ENCODE data around the gene FRRS1. TPM values are rescaled to one million over a fixed set of nuclear protein-coding genes. Genes with fewer than 3 reads are reported as not detected.

Gene FRRS1
- total RNA-seq, 4 donors from 2014 or later: 2.5 to 4.4 (median 3.4) TPM

DNA sequence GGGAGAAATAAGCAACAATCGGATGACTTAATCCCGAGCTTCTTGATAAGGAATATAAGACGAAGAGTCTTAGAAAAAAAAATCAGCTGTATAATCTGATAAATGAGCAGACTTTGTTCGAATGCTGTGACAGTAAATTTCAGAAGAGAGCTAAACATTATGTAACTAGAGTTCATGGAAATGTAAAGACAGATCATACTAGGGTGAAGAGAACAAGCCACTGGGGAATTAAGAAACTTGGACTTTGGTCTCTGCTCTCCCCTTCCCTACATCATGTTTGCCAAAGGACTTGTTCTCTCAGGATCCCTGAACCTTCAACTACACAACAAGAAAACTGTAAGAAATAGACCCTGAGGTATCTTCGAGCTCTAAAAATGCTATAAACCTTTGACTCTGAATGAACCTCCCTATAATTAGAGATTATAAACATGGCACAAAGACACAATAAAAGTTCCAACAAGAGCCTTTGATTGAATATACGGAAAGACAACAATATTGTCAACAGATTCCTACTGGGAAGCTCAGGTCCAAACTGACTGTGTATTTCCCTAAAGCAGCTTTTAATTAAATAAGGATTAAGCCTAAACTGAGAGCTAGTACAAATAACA is 27.5 kb downstream of the FRRS1 start:
- H3K27me3 ChIP-seq: no peaks in the 10 kb centered on the region
- H3K9me3 ChIP-seq: no peaks in the 10 kb centered on the region
- peaks cover 0 to 7% (median 0%) of the 10 kb centered on the region in 4 donors for H3K4me1 ChIP-seq
- H3K27ac ChIP-seq: no peak overlapping the region
- WGBS, 2 donors: 83 to 88% methylated on average over 6 of the region's 6 CpGs
- no peak overlapping the region for H3K4me3 ChIP-seq
- no peak for TF ChIP-seq POLR2A (IDR thresholded peaks at IDR 0.05)
- TF ChIP-seq, protein P1, sequence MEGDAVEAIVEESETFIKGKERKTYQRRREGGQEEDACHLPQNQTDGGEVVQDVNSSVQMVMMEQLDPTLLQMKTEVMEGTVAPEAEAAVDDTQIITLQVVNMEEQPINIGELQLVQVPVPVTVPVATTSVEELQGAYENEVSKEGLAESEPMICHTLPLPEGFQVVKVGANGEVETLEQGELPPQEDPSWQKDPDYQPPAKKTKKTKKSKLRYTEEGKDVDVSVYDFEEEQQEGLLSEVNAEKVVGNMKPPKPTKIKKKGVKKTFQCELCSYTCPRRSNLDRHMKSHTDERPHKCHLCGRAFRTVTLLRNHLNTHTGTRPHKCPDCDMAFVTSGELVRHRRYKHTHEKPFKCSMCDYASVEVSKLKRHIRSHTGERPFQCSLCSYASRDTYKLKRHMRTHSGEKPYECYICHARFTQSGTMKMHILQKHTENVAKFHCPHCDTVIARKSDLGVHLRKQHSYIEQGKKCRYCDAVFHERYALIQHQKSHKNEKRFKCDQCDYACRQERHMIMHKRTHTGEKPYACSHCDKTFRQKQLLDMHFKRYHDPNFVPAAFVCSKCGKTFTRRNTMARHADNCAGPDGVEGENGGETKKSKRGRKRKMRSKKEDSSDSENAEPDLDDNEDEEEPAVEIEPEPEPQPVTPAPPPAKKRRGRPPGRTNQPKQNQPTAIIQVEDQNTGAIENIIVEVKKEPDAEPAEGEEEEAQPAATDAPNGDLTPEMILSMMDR (IDR thresholded peaks at IDR 0.05): no peak
- no peak for TF ChIP-seq EP300 (IDR thresholded peaks at IDR 0.05)
- DNase-seq (ENCODE audit: low spot score in 2 of 2): no peak
- H3K36me3 ChIP-seq: peaks cover 0 to 4% (median 0%) of the 10 kb centered on the region in 3 donors

DNA sequence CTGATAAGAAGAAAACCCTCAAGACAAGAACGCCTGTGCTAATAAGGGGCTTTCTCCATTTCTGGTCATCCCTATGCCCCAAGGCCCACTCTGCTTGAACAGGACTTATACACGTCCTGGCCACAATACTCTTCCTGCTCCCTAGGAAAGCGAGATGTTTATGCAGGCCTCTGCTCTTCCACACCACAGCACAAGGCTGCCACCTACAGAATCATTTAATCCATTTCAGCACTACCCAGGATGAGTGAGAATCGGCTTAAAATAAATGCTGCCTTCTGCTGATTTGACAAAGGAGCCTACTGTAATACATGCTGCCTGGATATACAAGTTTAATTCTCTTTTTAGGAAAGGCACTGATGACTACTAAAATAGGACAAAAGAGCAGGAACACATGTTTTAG is 29.4 kb downstream of the FRRS1 start:
- Histone ChIP-seq H3K9me3 (no peaks in the 10 kb centered on the region), H3K4me3 (no peak overlapping the region), H3K4me1 (peaks cover 0 to 7% (median 0%) of the 10 kb centered on the region in 4 donors), H3K27ac (peak overlapping the region in 1 of 4 donors; percentile 21), H3K27me3 (no peaks in the 10 kb centered on the region), H3K36me3 (peaks cover 0 to 4% (median 0%) of the 10 kb centered on the region in 3 donors)
- TF ChIP-seq POLR2A (IDR thresholded peaks at IDR 0.05) (no peak), EP300 (IDR thresholded peaks at IDR 0.05) (no peak)
- TF ChIP-seq, protein P1 (IDR thresholded peaks at IDR 0.05): peak in 4 of 5 experiments; percentile 25 to 63 (median 44)
- WGBS, 2 donors: 19 to 34% methylated on average over 4 of the region's 4 CpGs
- peak in 1 of 2 donors; percentile 28 for DNase-seq (ENCODE audit: low spot score in 2 of 2)

DNA sequence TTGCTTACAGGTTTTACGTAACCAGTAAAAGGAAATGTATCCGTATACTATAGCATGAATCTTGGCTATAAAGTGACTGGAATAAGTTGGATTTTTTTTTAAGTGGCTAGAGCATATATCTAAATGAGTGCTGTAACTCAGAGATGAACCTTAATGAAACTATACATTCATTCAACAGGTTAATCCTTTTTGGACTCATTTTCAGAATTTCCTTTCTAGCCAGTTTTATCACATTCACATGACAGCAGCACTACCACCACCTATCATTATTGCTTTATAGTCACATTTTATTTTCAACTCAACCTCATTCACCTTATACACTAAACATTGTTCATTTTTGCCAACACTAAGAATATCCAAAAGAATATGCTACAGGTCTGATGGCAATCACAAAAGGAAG is 30.6 kb downstream of the FRRS1 start:
- no peak overlapping the region for H3K27ac ChIP-seq
- peaks cover 0 to 7% (median 0%) of the 10 kb centered on the region in 4 donors for H3K4me1 ChIP-seq
- H3K4me3 ChIP-seq: no peak overlapping the region
- no peaks in the 10 kb centered on the region for H3K9me3 ChIP-seq
- WGBS, 2 donors: 96 to 98% methylated on average over 2 of the region's 2 CpGs
- no peaks in the 10 kb centered on the region for H3K27me3 ChIP-seq
- no peaks in the 10 kb centered on the region for H3K36me3 ChIP-seq
- no peak for DNase-seq (ENCODE audit: low spot score in 2 of 2)
- TF ChIP-seq EP300 (IDR thresholded peaks at IDR 0.05): no peak
- TF ChIP-seq, protein P1 (IDR thresholded peaks at IDR 0.05): no peak
- TF ChIP-seq POLR2A (IDR thresholded peaks at IDR 0.05): no peak

DNA sequence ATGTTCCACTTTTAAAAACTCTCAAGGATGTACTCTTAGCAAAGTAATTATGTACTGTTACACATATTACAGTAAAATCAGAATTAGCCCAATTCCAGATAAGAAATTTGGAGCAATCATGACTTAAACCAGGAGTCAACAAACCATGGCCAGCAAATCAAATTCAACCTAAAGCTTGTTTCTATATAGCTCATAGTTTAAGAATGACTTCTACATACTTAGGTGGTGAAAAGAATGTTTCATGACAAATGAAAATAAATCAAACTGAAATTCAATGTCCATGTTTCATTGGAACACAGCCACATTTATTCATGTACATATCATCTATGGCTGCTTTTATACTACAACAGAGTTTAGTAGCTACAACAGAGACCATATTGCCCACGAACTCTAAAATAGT is 35.1 kb downstream of the FRRS1 start:
- no peak for DNase-seq (ENCODE audit: low spot score in 2 of 2)
- Histone ChIP-seq H3K27me3 (no peaks in the 10 kb centered on the region), H3K36me3 (no peaks in the 10 kb centered on the region), H3K4me3 (no peak overlapping the region), H3K4me1 (peaks cover 0 to 15% (median 0%) of the 10 kb centered on the region in 4 donors), H3K9me3 (no peaks in the 10 kb centered on the region), H3K27ac (no peak overlapping the region)
- WGBS, 2 donors: 84 to 87% methylated on average over 1 of the region's 1 CpG
- TF ChIP-seq POLR2A (IDR thresholded peaks at IDR 0.05): no peak
- no peak for TF ChIP-seq EP300 (IDR thresholded peaks at IDR 0.05)
- TF ChIP-seq, protein P1 (IDR thresholded peaks at IDR 0.05): no peak

DNA sequence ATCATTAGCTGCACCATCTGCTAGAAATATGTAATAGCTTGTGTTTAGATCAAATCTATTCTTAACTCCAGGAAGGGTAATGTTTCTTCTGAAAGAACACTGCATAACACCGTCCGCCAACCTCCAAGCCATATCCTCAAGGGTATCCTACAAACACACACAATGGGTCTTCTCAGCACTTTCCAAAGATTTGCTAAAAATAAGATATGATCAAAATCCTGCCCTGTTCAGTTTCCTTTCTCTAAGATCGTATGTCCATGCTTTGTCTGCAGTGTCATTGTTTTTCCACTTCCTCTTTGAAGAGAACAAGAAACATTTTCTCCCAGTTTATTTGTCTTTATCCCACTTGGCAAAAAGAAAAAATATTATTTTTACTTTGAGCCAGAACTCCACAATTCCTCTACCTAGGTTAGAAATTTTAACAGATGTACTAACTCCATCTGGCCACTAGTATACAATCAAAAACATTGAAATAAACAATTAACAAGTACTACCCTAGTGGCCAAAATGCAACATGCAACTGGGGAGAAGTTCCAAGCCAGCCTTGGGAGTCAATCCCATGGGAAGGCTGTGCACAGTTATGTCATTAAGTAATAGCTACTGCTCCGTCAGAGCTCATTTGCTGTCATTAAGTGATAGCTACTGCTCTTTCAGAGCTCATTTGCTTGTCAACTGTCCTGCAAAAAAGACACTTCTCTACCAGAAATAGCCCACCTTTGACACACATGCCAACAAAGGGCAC is 37.8 kb downstream of the FRRS1 start:
- H3K27me3 ChIP-seq: no peaks in the 10 kb centered on the region
- no peaks in the 10 kb centered on the region for H3K9me3 ChIP-seq
- H3K4me1 ChIP-seq: peaks cover 0 to 15% (median 0%) of the 10 kb centered on the region in 4 donors
- H3K4me3 ChIP-seq: no peak overlapping the region
- H3K36me3 ChIP-seq: peaks cover 0 to 4% (median 0%) of the 10 kb centered on the region in 3 donors
- no peak for DNase-seq (ENCODE audit: low spot score in 2 of 2)
- H3K27ac ChIP-seq: peak overlapping the region in 1 of 4 donors; percentile 40
- TF ChIP-seq, protein P1 (IDR thresholded peaks at IDR 0.05): peak in 3 of 5 experiments; percentile 20 to 47 (median 20)
- no peak for TF ChIP-seq EP300 (IDR thresholded peaks at IDR 0.05)
- no peak for TF ChIP-seq POLR2A (IDR thresholded peaks at IDR 0.05)
- WGBS, 2 donors: 45 to 50% methylated on average over 4 of the region's 4 CpGs
